Activated effector memory CD4-positive, alpha-beta T cell treated with Interleukin-2 at 50 U/mL for 16 hours (primary cell): ENCODE results near the gene STAT4.

Experiments used
- DNase-seq: peaks from one replicate; pipeline ENCODE4 v3.0.0-alpha.2; 2020

Gene STAT4

DNA sequence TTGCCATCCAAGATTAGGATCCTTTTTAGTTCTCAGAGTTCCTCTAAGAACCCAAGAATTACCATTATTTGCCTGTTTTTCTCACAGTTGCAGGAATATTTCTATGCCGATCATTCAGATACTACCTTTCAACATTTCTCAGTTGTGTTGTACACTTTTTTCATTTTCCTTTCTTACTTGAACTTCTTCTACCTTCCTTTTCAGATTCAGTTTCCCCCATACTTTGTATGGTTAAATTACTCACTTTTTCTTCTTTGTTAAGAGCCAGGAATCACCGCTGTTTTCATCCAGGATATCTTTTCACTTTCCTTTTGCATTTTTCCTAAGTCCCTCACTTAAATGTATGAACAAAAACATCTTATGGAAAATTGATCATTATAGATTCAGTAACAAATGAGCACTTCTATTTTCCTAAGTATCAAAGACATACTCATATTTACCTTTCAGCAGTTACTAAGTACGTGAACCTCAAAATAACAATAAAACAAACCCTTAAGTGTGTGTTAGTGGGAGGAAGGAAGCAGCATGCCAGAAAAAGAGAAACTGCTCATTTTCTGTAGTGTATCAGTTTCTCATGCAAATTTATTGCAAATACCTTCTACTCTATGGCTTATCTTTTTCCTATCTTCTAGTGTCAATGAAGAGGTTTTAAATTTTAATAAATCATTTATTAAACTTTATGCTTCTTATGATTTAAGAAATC lies 72.5 kb downstream of the STAT4 start:
- no peak for DNase-seq

DNA sequence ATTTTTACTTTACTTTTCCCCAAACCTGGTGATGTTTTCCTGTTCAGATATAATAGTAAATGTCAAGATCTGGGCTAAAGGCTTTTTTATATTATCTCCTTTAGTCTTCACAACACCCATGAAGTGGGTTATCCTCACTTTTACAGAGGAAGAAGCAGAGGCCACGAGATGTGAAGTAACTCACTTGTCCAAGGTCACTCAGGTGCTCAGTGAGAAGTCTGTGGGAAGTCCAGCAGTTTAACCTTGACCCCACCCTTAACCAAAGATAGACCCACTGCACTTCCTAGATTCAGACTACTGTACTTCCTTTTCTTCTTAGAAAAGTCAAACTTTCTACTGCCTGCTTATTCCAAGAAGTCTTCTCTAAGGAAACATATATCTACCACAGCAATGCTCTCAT lies 80.5 kb downstream of the STAT4 start:
- no peak for DNase-seq

DNA sequence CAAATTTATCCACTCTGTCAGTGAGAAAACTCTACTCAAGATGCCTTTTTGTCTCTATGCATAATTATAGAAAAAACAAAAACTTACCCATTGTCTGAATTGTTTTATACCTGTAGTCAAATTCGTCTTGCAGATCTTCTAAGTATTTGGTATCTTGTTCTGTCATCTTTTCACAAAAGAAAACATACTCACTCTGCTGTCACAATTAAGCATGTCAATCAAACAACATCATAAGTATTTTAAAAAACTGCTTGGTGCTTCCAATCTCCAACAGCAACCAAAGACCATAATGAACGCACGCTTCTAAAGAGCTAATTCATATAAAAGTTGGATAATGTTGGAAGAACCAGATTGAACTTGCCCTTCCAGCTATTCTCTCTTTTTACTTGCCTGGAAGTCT lies 81.2 kb downstream of the STAT4 start:
- no peak for DNase-seq

DNA sequence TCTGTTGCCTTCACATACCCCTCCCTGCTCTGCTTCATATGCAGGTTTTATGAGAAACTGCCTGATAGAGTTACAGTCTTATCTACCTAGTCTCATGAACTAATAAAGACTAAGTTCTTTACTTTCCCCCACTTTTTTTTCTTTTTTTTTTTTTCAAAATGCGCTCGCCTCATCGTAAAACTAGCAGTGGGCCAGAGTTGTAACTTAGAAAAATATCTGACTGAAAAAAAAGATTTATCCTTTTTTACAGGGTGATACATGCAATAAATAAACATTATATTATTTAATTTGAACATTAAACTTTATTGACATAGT lies 83.9 kb downstream of the STAT4 start:
- DNase-seq = no peak

DNA sequence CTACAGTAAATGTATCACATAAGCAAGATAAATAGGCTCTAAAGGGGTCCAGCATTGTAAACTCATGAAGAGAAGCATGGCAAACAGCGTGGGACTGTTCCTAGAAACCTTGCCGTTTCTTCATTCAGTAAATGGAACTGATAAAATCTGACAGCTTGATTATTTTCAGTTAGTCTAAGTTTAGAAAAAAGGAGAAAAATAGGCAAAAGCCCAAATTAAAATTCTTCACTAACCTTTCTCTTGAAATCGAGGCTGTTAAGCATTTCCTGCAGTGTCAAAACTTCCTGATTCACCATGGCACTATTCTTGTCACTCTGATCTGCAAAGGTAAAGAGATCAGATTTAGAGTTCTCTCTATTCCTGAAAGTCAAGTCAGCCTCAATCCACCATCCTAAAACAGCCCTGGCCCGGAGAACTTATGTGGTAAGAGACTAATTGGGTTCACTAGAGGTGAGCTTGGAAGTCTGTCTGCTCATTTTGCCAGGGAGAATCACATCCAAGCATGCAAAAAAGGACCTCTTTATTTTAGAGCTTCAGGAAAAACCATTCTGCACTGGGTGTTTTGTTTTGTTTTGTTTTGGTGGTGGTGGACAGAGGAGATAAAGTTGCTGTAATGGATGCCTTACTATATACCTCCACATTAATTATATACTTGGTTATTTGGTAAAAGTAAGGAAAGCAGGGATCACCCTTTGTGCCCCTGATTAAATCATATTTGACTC lies 84.4 kb downstream of the STAT4 start:
- DNase-seq = no peak

DNA sequence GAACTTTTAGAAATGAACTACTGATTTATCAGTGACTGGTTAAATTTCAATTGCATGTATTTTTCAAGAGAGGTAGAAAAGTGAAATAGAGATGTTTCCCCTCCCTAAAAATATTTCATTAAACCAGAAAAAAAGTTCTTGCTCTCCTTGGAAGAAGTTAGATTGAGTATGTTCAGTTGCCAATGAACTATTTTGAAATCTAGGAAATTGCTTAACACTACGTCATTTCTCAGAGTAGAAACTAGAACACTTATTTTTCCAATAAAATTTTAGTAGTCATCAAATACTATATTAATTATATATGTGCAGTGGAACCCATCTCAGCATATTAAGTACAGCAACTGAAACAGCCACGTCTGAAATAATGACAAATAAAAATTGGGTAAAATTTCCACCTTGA lies 85.0 kb downstream of the STAT4 start:
- no peak for DNase-seq

DNA sequence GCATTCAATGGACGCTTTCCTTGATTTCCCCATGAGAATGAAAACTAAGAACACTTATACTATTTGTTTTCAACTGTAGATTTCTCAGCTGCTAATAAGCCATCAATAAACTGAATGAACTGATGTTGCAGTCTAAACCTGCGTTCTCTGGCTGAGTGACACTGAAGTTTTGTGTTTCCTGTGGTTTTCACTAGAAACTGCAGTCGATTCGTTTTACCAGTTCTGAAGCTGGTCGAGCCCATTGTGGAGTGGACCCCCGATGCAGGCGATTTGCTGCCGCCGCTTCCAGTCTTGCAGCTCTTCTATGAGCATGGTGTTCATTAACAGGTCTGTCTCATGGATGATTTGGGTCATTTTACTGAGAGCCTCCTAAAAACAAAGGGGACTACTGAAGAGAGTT lies 86.2 kb downstream of the STAT4 start:
- DNase-seq = peak; percentile 20

DNA sequence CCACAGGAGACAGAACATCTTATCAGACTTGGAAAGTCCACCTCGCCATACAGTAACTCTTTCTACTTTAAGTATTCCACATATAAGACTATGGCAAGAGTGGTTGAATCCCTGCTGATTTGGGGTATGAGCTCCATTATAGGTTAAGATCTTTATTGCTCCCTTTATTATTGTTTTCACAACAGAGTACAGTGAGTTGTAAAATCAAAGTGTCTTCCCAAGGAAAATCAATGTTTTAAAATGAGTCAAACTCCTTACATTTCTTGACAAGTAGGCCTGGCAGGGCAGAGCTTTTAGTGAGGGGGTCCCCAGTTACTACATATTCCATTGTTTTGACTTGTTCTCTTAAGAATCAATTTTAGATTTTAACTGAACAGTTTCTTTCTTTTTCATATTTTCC lies 87.2 kb downstream of the STAT4 start:
- DNase-seq = no peak

DNA sequence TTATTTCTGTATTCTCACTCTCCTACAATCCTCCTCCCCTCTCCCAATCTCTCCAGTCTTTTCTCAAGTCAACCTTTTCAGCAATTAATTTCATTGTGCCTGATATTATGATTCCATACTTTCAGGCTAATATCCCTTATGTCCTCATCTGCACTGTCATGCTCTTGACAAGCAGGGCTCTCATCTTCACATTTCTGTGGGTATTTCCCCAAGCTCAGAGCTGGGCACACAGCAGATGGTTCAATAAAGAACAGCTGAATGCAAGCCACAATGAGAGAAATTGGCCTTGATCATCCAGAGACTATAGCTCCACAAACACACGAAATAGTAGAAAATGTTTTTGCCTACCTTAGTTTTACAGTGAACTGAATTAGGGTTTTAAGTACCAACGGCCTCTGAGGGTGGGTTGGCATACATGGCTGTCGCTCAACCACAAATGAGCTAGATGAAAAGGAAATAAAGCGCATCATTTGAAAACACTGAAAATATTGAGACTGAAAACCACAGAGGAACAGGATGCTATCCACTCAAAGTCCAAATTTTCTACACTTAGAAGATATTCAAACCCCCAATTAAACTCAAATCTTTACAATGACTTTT lies 89.3 kb downstream of the STAT4 start:
- DNase-seq = no peak

DNA sequence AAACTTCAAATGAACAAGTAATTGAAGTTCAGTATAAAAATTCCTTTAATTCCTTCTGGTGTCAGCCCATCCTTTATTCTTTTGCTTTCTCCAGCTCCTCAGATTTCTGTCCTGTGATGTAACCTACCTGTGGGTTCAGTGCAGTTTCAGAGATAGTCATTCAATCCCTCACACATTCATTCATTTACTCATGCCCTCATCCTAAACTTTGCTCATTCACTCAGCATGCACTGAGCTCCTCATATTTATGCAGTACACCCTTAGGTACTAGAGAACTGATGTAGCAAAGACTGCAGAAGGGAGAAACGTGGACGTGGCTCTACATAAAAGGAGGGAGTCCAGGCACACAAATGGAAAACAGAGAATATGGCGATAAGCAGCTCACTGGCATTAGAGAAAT lies 91.5 kb downstream of the STAT4 start:
- no peak for DNase-seq

DNA sequence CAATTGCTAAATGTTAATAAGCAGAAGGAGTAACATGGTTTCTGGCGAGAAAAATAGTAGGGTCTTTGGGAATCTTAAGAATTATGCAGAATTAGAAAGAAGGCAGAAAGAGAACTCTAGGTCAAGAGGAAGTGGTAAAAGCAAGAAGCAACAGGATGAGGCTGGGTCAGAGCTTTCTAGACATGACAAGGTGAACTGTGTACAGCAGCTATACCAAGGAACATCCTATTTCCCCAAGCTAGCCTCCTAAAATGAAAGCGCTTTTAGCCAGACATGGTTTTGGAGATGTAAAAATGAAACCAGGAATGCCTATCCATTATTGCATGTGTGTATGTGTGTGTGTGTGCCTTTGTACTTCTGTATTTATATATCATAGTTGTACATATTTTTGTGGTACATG lies 94.6 kb downstream of the STAT4 start:
- DNase-seq = no peak

DNA sequence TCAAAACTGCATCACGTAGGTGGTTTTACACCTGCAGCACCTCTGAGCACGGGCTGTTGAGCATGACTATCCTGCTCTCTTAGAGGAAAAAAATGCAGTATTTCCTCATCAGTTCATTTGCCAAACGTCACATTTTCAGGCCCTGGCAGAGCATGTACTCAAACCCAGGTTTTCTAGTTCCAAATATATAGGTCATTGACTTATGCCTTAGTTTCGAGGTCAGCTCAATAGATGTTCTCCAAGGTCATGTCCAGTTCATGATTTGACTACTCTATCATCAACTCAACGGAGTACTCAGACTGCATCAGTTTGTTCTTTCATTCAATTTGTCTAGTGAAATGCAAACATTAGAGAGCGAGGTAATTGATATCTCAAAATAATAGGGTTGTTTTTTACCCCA lies 97.5 kb downstream of the STAT4 start:
- DNase-seq = no peak

DNA sequence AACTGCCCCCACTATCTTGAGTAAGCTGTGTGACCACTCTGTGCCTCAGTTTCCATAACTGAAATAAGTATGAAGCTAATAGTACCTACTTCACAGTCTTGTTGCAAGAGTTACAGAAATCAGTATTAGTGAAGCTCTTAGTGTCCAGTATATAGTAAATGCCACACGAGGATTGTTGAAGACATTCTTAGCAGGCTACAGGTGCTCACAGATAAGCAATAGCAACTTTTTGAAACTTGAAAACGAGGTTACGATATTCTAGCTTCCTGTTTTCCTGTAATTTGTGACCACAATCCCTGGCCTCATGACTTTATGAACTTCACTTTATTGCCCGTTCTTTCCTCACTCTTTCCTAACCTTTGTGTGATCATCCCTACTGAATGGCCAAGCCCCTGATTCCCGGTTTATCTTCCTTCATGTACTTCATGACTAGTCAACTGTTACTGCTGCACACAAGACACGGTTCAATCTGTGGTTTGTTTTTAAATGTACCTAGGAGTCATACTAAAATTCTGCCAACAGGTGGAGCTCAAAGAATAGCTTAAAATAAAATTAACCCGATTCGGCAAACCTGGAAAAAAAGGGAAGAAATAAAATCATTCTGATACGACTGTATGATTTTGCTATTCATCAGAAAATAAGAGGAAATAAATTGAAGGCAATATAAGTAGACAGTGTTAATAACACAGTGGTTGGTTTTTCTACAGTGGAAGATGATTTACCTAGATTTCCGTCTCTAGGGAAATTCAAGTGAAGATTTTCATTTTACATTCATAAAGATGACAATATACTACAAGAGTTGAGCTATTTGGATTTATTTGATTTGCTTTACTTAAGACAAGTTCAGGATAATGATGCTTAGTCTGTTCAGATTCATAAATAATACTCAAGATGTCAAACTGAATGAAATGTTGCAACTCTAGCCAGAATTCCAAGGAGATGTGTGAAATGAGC lies 98.7 kb downstream of the STAT4 start:
- DNase-seq = no peak

DNA sequence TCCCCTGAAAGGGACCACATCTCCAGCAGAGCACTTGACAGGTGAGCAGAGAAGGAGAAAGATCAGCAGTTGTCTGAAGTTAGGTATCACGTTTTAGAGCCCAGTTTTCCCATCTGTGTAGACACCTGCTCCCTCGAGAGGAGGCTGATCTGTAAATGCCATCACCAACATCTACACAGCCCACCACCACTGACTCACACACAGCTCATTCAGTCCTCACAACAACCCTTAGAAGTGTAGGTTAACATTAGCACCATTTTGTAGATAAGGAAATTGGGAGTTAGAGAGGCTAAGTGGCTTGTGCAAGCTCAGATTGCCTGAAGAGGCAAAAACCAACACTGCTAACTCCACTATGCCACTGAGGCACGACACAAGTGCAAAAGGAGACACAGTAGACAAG lies 99.6 kb downstream of the STAT4 start:
- DNase-seq = no peak

DNA sequence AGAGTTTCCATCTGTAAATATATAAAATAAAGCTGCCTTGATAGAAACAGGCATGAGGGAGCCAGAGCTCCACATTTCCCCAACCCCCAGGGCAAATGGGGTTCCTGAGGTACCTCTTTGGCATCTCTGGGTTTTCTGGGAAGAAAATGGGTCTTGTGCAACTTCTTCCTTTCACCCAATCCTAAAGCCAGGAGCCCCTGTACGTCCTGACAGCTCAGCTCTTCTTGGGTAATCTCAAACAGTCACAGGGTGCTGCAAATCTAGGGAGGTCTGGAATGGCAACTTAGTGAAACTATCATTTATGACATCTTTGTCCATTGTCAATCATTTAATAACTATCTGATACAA lies 100.2 kb downstream of the STAT4 start:
- DNase-seq = no peak

DNA sequence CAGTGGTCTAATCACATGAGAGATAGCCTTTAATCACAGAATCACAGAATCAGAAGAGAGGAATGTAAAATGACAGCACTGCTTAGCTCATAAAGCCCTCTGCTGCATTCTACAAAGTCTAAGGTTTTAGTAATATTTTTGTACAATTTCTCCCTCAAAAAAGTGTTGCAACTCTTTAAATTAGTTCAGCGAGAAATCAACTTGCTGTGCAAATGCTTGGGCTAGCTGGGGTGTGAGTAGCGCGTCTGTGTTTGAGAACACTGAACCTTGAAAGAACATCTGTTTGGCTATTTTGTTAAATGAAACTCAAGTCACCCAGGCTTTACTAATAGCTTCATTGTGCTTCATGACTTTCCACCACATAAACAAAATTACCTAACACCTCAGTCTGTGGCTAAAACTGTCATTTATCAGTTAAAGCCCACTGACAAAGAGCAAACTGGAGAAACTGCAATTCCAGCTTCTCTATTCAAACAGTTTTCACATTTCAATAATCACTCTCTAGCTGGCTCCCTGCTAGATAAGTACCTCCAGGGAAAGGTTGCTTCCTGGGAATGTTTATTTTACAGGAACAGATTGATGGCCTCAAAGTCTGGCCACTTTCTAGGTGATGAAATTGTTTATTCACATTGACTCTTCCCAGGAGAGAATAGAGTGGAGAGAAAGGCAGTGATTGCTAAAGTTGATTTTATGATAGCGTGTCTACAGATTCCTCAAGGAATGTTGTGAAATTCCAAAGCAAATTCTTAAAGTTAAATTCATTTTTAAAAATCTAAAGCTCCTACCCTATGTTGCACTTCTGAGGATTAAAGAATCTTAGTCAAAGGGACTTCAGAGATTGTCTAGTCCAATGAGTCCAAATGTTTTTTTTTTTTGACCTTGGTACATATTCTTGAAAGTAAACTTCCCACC lies 100.8 kb downstream of the STAT4 start:
- no peak for DNase-seq

DNA sequence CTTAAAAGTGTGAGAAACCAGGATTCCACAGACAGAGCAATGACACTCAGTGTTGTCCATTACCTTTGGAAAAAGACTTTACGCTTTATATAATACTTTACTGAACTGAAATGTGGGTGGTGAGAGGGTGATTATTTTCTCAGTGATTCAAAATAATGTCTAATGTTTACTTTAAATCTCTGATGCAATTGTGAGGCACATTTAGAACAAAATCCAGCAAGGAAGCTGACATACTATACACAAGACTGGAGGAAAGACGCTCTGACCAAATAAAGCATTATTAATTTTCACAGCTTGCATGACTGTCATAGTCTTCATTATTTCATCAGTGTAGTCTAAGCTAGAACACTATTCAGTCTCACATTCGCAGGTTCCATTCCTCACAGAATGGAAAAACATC lies 102.7 kb downstream of the STAT4 start:
- no peak for DNase-seq

DNA sequence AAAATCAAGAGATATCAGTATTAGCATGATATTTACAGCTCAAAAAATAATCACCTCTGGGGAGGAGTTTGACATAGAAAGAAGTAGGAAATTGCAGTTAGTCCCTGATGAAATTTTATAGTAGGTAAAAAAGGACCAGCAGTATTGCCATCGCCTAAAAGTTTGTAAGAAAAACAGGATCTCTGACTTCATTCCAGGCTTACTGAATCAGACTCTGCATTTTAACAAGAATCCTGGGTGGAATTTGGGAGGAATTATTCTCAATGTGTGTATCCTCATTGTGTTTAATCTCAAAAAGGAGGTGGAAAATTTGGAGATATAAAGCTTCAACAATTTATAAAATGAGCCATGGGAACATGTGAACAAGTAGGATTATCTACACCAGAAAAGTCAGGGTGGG lies 105.7 kb downstream of the STAT4 start:
- DNase-seq = no peak

DNA sequence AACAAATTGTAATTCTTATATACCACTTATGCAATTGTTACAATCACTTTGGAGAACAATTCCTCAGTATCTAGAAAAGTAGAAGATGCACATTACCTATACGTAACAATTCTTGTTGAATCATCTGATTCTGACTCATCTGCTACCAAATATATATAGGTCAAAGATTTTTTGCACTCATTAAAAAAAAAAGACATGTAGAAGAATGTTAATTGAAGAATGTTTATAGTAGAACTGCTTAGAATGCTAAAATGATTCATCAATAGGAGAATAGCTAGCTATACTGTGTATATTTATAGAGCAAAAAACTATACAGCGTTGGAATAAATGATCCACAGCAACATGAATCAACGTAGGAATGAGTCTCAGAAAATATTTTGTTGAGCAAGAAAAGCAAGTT lies 107.4 kb downstream of the STAT4 start:
- DNase-seq = no peak

DNA sequence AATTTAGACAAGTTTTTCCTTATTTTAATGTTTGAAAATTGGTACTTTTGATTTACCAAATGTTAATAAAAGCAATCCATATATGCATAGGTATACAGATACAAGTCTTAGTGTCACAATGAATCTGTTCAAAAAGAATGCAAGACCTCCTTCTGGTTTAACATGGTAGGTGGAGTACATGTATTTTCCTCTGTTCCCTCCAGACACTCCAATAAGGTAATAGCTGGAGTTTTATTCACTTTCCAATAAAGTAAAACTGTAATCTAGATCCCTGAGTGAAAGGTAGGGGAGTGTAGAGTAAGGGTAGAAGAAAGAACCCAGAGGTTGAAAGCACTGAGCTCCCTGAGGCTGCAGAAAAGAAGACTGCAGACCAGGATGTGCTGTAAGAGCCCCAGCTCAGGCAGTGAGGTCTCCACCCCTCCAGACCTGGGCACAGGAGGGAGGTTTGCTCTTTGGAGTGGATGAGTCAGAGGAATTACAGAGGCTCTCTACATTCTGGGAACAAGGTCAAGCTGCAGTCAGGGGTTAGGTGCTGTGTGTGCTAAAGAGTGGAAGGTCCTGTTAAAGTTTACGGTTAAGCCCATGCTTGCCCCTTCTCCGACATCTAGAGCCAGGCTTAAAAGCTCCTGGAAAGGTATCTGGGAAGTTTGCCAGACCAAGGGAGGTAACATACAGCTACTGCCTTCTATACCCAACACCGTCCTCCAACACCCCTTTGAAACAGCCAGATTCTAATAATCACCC lies 109.2 kb downstream of the STAT4 start:
- no peak for DNase-seq

DNA sequence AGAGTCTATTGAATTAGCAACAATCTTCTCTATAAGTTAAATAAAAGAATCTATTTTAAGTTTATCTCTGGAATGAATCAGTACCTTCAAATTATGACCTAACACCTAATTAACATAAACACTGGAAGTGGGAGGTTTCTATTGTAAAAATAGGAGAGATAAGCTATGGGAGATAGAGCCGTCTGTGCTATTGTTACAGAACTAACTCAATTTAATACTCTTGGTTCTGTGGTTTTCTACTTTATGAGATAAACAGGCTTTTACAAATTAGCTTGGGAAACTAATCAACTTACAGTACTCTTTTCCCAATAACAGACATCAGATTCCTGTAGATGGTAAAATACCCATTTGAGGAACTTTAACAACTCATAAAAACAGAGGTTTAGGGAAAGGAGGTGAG lies 111.2 kb downstream of the STAT4 start:
- no peak for DNase-seq

DNA sequence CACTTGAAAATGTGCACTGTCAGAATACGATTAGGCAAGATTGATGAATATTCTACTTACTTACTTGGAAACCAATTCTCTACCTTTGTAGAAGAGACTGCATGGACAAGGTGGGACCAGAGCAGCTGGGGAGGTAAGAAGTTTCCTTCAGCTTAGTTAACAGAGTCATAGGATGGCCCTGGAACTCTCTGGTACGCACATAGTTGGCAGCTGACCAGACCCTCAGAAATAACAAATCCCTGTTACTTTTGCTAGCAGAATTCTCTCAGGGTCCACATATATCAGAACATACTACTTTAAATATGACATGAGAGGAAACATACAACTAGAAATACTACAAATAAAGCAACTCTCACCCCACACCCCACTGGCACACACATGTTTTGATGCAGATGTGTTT lies 112.1 kb downstream of the STAT4 start:
- no peak for DNase-seq
